ENCODE results near the gene NQO2.

The NQO2 gene

GRCh38 chr6:2959909-2960719, 39.6 kb upstream of the NQO2 start:
- Histone ChIP-seq H3K4me1 (ENCODE audit: insufficient read depth, low read length) (peaks cover 19% of the 10 kb centered on the region), H3K27ac (ENCODE audit: low read depth, low read length) (no peak overlapping the region; the same call in 1 of the 2 replicates), H3K9ac (ENCODE audit: low read depth, low read length) (no peak overlapping the region), H3K4me3 (ENCODE audit: low read length) (no peak overlapping the region), H3K36me3 (ENCODE audit: insufficient read depth, low read length) (no peaks in the 10 kb centered on the region), H3K9me3 (ENCODE audit: insufficient read depth, low read depth, low read length) (no peaks in the 10 kb centered on the region), H3K27me3 (ENCODE audit: insufficient read depth, low read length) (no peaks in the 10 kb centered on the region)
- 60% methylated on average over 12 of the region's 12 CpGs for WGBS

GRCh38 chr6:2960935-2961334, 38.8 kb upstream of the NQO2 start:
- WGBS, result 86% methylated on average over 4 of the region's 4 CpGs
- H3K36me3 ChIP-seq (ENCODE audit: insufficient read depth, low read length), result no peaks in the 10 kb centered on the region
- peaks cover 20% of the 10 kb centered on the region for H3K4me1 ChIP-seq (ENCODE audit: insufficient read depth, low read length)
- no peaks in the 10 kb centered on the region for H3K9me3 ChIP-seq (ENCODE audit: insufficient read depth, low read depth, low read length)
- H3K27me3 ChIP-seq (ENCODE audit: insufficient read depth, low read length), result no peaks in the 10 kb centered on the region
- no peak overlapping the region for H3K9ac ChIP-seq (ENCODE audit: low read depth, low read length)
- H3K4me3 ChIP-seq (ENCODE audit: low read length), result no peak overlapping the region
- H3K27ac ChIP-seq (ENCODE audit: low read depth, low read length), result no peak overlapping the region

GRCh38 chr6:2961506-2961905, 38.2 kb upstream of the NQO2 start:
- H3K36me3 ChIP-seq (ENCODE audit: insufficient read depth, low read length), result no peaks in the 10 kb centered on the region
- WGBS, result 85% methylated on average over 7 of the region's 7 CpGs

GRCh38 chr6:2962004-2962403, 37.7 kb upstream of the NQO2 start:
- Histone ChIP-seq H3K9ac (ENCODE audit: low read depth, low read length) (no peak overlapping the region), H3K36me3 (ENCODE audit: insufficient read depth, low read length) (no peaks in the 10 kb centered on the region), H3K27me3 (ENCODE audit: insufficient read depth, low read length) (no peaks in the 10 kb centered on the region), H3K9me3 (ENCODE audit: insufficient read depth, low read depth, low read length) (no peaks in the 10 kb centered on the region), H3K4me1 (ENCODE audit: insufficient read depth, low read length) (peaks cover 27% of the 10 kb centered on the region), H3K4me3 (ENCODE audit: low read length) (no peak overlapping the region), H3K27ac (ENCODE audit: low read depth, low read length) (no peak overlapping the region)
- 84% methylated on average over 9 of the region's 9 CpGs for WGBS

More at GRCh38 chr6:2961506-2961905, 38.2 kb upstream of the NQO2 start:
- Histone ChIP-seq H3K9me3 (ENCODE audit: insufficient read depth, low read depth, low read length) (no peaks in the 10 kb centered on the region), H3K9ac (ENCODE audit: low read depth, low read length) (no peak overlapping the region), H3K4me3 (ENCODE audit: low read length) (no peak overlapping the region), H3K27ac (ENCODE audit: low read depth, low read length) (no peak overlapping the region), H3K27me3 (ENCODE audit: insufficient read depth, low read length) (no peaks in the 10 kb centered on the region), H3K4me1 (ENCODE audit: insufficient read depth, low read length) (peaks cover 25% of the 10 kb centered on the region)

GRCh38 chr6:2962636-2963035, 37.1 kb upstream of the NQO2 start:
- H3K27ac ChIP-seq (ENCODE audit: low read depth, low read length), result no peak overlapping the region
- H3K9ac ChIP-seq (ENCODE audit: low read depth, low read length), result no peak overlapping the region
- no peaks in the 10 kb centered on the region for H3K27me3 ChIP-seq (ENCODE audit: insufficient read depth, low read length)
- no peaks in the 10 kb centered on the region for H3K9me3 ChIP-seq (ENCODE audit: insufficient read depth, low read depth, low read length)
- no peak overlapping the region for H3K4me3 ChIP-seq (ENCODE audit: low read length)
- WGBS, result 94% methylated on average over 2 of the region's 3 CpGs
- no peaks in the 10 kb centered on the region for H3K36me3 ChIP-seq (ENCODE audit: insufficient read depth, low read length)
- H3K4me1 ChIP-seq (ENCODE audit: insufficient read depth, low read length), result peaks cover 27% of the 10 kb centered on the region

GRCh38 chr6:2963756-2964155, 35.9 kb upstream of the NQO2 start:
- H3K27me3 ChIP-seq (ENCODE audit: insufficient read depth, low read length), result no peaks in the 10 kb centered on the region
- peaks cover 27% of the 10 kb centered on the region for H3K4me1 ChIP-seq (ENCODE audit: insufficient read depth, low read length)
- no peak overlapping the region for H3K27ac ChIP-seq (ENCODE audit: low read depth, low read length)
- no peak overlapping the region for H3K4me3 ChIP-seq (ENCODE audit: low read length)
- no peaks in the 10 kb centered on the region for H3K36me3 ChIP-seq (ENCODE audit: insufficient read depth, low read length)
- H3K9me3 ChIP-seq (ENCODE audit: insufficient read depth, low read depth, low read length), result no peaks in the 10 kb centered on the region
- H3K9ac ChIP-seq (ENCODE audit: low read depth, low read length), result no peak overlapping the region
- WGBS, result 94% methylated on average over 8 of the region's 8 CpGs

- Histone ChIP-seq H3K9me3 (ENCODE audit: insufficient read depth, low read depth, low read length) (no peaks in the 10 kb centered on the region), H3K4me3 (ENCODE audit: low read length) (no peak overlapping the region), H3K4me1 (ENCODE audit: insufficient read depth, low read length) (peaks cover 21% of the 10 kb centered on the region), H3K27ac (ENCODE audit: low read depth, low read length) (no peak overlapping the region), H3K27me3 (ENCODE audit: insufficient read depth, low read length) (no peaks in the 10 kb centered on the region), H3K36me3 (ENCODE audit: insufficient read depth, low read length) (no peaks in the 10 kb centered on the region), H3K9ac (ENCODE audit: low read depth, low read length) (no peak overlapping the region)
- 97% methylated on average over 17 of the region's 17 CpGs for WGBS
Observed at GRCh38 chr6:2964793-2965505, 34.7 kb upstream of the NQO2 start.

- Histone ChIP-seq H3K36me3 (ENCODE audit: insufficient read depth, low read length) (no peaks in the 10 kb centered on the region), H3K27me3 (ENCODE audit: insufficient read depth, low read length) (no peaks in the 10 kb centered on the region), H3K27ac (ENCODE audit: low read depth, low read length) (no peak overlapping the region), H3K4me3 (ENCODE audit: low read length) (no peak overlapping the region), H3K9ac (ENCODE audit: low read depth, low read length) (no peak overlapping the region), H3K9me3 (ENCODE audit: insufficient read depth, low read depth, low read length) (no peaks in the 10 kb centered on the region), H3K4me1 (ENCODE audit: insufficient read depth, low read length) (peaks cover 19% of the 10 kb centered on the region; the same call in 1 of the 2 replicates)
- WGBS, result 54% methylated on average over 9 of the region's 9 CpGs
Observed at GRCh38 chr6:2966347-2966746, 33.3 kb upstream of the NQO2 start.

GRCh38 chr6:2967936-2968335, 31.8 kb upstream of the NQO2 start:
- H3K9me3 ChIP-seq (ENCODE audit: insufficient read depth, low read depth, low read length), result no peaks in the 10 kb centered on the region
- 94% methylated on average over 7 of the region's 7 CpGs for WGBS
- H3K36me3 ChIP-seq (ENCODE audit: insufficient read depth, low read length), result no peaks in the 10 kb centered on the region
- H3K27ac ChIP-seq (ENCODE audit: low read depth, low read length), result no peak overlapping the region
- peaks cover 12% of the 10 kb centered on the region; the same call in 1 of the 2 replicates for H3K27me3 ChIP-seq (ENCODE audit: insufficient read depth, low read length)
- no peak overlapping the region for H3K9ac ChIP-seq (ENCODE audit: low read depth, low read length)
- H3K4me1 ChIP-seq (ENCODE audit: insufficient read depth, low read length), result peaks cover 11% of the 10 kb centered on the region; the same call in 1 of the 2 replicates
- no peak overlapping the region for H3K4me3 ChIP-seq (ENCODE audit: low read length)

GRCh38 chr6:2968600-2969135, 31.0 kb upstream of the NQO2 start:
- no peaks in the 10 kb centered on the region for H3K36me3 ChIP-seq (ENCODE audit: insufficient read depth, low read length)
- peaks cover 11% of the 10 kb centered on the region; the same call in 1 of the 2 replicates for H3K4me1 ChIP-seq (ENCODE audit: insufficient read depth, low read length)
- H3K27me3 ChIP-seq (ENCODE audit: insufficient read depth, low read length), result peaks cover 12% of the 10 kb centered on the region; the same call in 1 of the 2 replicates
- no peaks in the 10 kb centered on the region for H3K9me3 ChIP-seq (ENCODE audit: insufficient read depth, low read depth, low read length)
- H3K4me3 ChIP-seq (ENCODE audit: low read length), result no peak overlapping the region
- H3K27ac ChIP-seq (ENCODE audit: low read depth, low read length), result no peak overlapping the region
- H3K9ac ChIP-seq (ENCODE audit: low read depth, low read length), result no peak overlapping the region
- WGBS, result 91% methylated on average over 5 of the region's 8 CpGs

- H3K4me3 ChIP-seq (ENCODE audit: low read length), result no peak overlapping the region
- peaks cover 11% of the 10 kb centered on the region; the same call in 1 of the 2 replicates for H3K4me1 ChIP-seq (ENCODE audit: insufficient read depth, low read length)
- peaks cover 12% of the 10 kb centered on the region; the same call in 1 of the 2 replicates for H3K27me3 ChIP-seq (ENCODE audit: insufficient read depth, low read length)
- 94% methylated on average over 3 of the region's 3 CpGs for WGBS
- no peaks in the 10 kb centered on the region for H3K9me3 ChIP-seq (ENCODE audit: insufficient read depth, low read depth, low read length)
- H3K27ac ChIP-seq (ENCODE audit: low read depth, low read length), result no peak overlapping the region
- no peak overlapping the region for H3K9ac ChIP-seq (ENCODE audit: low read depth, low read length)
- H3K36me3 ChIP-seq (ENCODE audit: insufficient read depth, low read length), result no peaks in the 10 kb centered on the region
Observed at GRCh38 chr6:2969549-2969948, 30.1 kb upstream of the NQO2 start.
